ENCODE measurements around the gene SIRT2.

Gene SIRT2

GRCh38 chr19:38928391-38929001, 29.1 kb upstream of the SIRT2 start:
- DNase-seq (ENCODE audit: low read depth): no peak
- H3K4me3 ChIP-seq (ENCODE audit: control insufficient read depth, low read depth, low read length): no peak overlapping the region
- no peak for TF ChIP-seq CTCF (conservative IDR thresholded peaks at IDR 0.05; ENCODE audit: control insufficient read depth, insufficient read depth, low read depth, low read length)

- no peak overlapping the region for H3K4me3 ChIP-seq (ENCODE audit: control insufficient read depth, low read depth, low read length)
- TF ChIP-seq CTCF (conservative IDR thresholded peaks at IDR 0.05; ENCODE audit: control insufficient read depth, insufficient read depth, low read depth, low read length): no peak
- DNase-seq (ENCODE audit: low read depth): no peak
Observed at GRCh38 chr19:38924388-38924787, 25.0 kb upstream of the SIRT2 start.

GRCh38 chr19:38922482-38922881, 23.1 kb upstream of the SIRT2 start:
- TF ChIP-seq CTCF (conservative IDR thresholded peaks at IDR 0.05; ENCODE audit: control insufficient read depth, insufficient read depth, low read depth, low read length): no peak
- no peak overlapping the region for H3K4me3 ChIP-seq (ENCODE audit: control insufficient read depth, low read depth, low read length)
- DNase-seq (ENCODE audit: low read depth): no peak

GRCh38 chr19:38921420-38922274, 22.2 kb upstream of the SIRT2 start:
- TF ChIP-seq CTCF (conservative IDR thresholded peaks at IDR 0.05; ENCODE audit: control insufficient read depth, insufficient read depth, low read depth, low read length): no peak
- no peak overlapping the region for H3K4me3 ChIP-seq (ENCODE audit: control insufficient read depth, low read depth, low read length)
- DNase-seq (ENCODE audit: low read depth): no peak

- H3K4me3 ChIP-seq (ENCODE audit: control insufficient read depth, low read depth, low read length): no peak overlapping the region
- DNase-seq (ENCODE audit: low read depth): no peak
- TF ChIP-seq CTCF (conservative IDR thresholded peaks at IDR 0.05; ENCODE audit: control insufficient read depth, insufficient read depth, low read depth, low read length): no peak
Observed at GRCh38 chr19:38920602-38921419, 21.4 kb upstream of the SIRT2 start.

- no peak for DNase-seq (ENCODE audit: low read depth)
- no peak overlapping the region for H3K4me3 ChIP-seq (ENCODE audit: control insufficient read depth, low read depth, low read length)
- TF ChIP-seq CTCF (conservative IDR thresholded peaks at IDR 0.05; ENCODE audit: control insufficient read depth, insufficient read depth, low read depth, low read length): no peak
Observed at GRCh38 chr19:38919837-38920601, 20.6 kb upstream of the SIRT2 start.
